Smooth muscle cell (in vitro differentiated cells): ENCODE measurements around the gene SUPT7L. TPM values are rescaled to one million over a fixed set of nuclear protein-coding genes. Genes with fewer than 3 reads are reported as not detected.

Experiments
- DNase-seq: peaks from one replicate; lab custom pipeline; 2025; ENCODE audit not compliant: unreplicated experiment; lab: John Stamatoyannopoulos, UW
- H2AFZ ChIP-seq: fragments of 200-600 bp; sonication (generic); 2 replicates; pipeline ENCODE4 v1.6.0; 2016; ENCODE audit warnings: antibody characterized with exemption, low read depth, mild to moderate bottlenecking
- H3F3A ChIP-seq: fragments of 200-600 bp; sonication (generic); 2 replicates; pipeline ENCODE4 v1.6.0; 2017; ENCODE audit warnings: antibody characterized with exemption, low read depth
- H3K27ac ChIP-seq: fragments of 200-600 bp; sonication (generic); 2 replicates; pipeline ENCODE4 v1.5.1; 2016; ENCODE audit warnings: low read depth, mild to moderate bottlenecking
- H3K27me3 ChIP-seq: fragments of 200-600 bp; sonication (generic); 2 replicates; pipeline ENCODE4 v1.6.1; 2016; ENCODE audit warnings: low read depth, mild to moderate bottlenecking
- H3K36me3 ChIP-seq: fragments of 200-600 bp; sonication (generic); 2 replicates; pipeline ENCODE4 v1.5.1; 2016; ENCODE audit warnings: low read depth
- H3K4me1 ChIP-seq: fragments of 200-600 bp; sonication (generic); 2 replicates; pipeline ENCODE4 v1.5.1; 2016; ENCODE audit warnings: low read depth
- H3K4me2 ChIP-seq: fragments of 200-600 bp; sonication (generic); 2 replicates; pipeline ENCODE4 v1.6.0; 2016; ENCODE audit warnings: mild to moderate bottlenecking
- H3K4me3 ChIP-seq: fragments of 200-600 bp; sonication (generic); 2 replicates; pipeline ENCODE4 v1.5.1; 2016; ENCODE audit warnings: mild to moderate bottlenecking
- H3K79me2 ChIP-seq: fragments of 200-600 bp; sonication (generic); 2 replicates; pipeline ENCODE4 v1.6.0; 2016; ENCODE audit warnings: low read depth, mild to moderate bottlenecking
- H3K9ac ChIP-seq: fragments of 200-600 bp; sonication (generic); 2 replicates; pipeline ENCODE4 v1.6.0; 2016; ENCODE audit warnings: low read depth
- H3K9me3 ChIP-seq: fragments of 200-600 bp; sonication (generic); replicated peaks from 2 replicates; pipeline ENCODE4 v1.5.1; 2016; ENCODE audit warnings: low read depth
- H4K20me1 ChIP-seq: fragments of 200-600 bp; sonication (generic); 2 replicates; pipeline ENCODE4 v1.6.0; 2016; ENCODE audit warnings: low read depth
- WGBS: methylation state at CpG from one replicate; pipeline ENCODE4 v1.1.7; 2016; ENCODE audit warnings: low lambda C conversion rate; 5-methylcytosine and 5-hydroxymethylcytosine counted together
- polyA plus RNA-seq: library from polyadenylated mRNA; unstranded; fragments of >200 nt; fragmentation: Nextera tagmentation; extraction: Ambion mirVana; gene quantifications from 2 replicates; pipeline ENCODE4 v1.2.1, GENCODE V29; 2016
- total RNA-seq: library from RNA; depleted of rRNA; stranded (reverse); fragments of >200 nt; gene quantifications from 2 replicates; pipeline ENCODE4 v1.2.3, GENCODE V29; 2014
- TF ChIP-seq, protein P1 (sequence below): fragments of 200-600 bp; sonication (generic); IDR thresholded peaks from 2 replicates; pipeline ENCODE4 v1.5.1; 2017; ENCODE audit warnings: borderline replicate concordance, mild to moderate bottlenecking, antibody characterized with exemption; ENCODE audit not compliant: insufficient read depth, poor library complexity, severe bottlenecking

SUPT7L gene
- total and polyA plus RNA-seq, 2 experiments from 2014 or later: 18.9 to 27.6 TPM

DNA sequence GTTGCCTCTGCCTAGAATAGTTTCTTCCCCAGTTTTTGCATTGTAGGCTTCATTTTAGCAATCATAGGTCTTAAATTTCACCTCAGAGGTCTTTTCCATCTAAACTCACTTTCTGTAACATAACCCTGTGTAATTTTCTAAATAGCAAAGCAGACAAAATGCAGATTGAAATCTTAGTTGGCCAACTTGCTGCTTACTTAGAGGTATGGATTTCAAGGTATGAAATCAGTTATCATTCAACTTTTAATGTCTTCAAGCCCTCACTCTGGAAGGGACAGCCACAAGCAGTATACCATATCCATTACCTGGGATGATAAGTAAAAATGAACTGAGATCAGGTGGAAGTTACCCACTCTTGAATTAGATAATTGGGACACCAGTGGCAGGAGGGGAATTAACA lies 38.5 kb downstream of the SUPT7L start:
- H3K79me2 ChIP-seq: peaks cover 7% of the 10 kb centered on the region
- no peaks in the 10 kb centered on the region for H4K20me1 ChIP-seq
- no peak overlapping the region for H3K9ac ChIP-seq
- no peak overlapping the region for H3K4me2 ChIP-seq
- peaks cover 3% of the 10 kb centered on the region for H3K36me3 ChIP-seq
- TF ChIP-seq, protein P1, sequence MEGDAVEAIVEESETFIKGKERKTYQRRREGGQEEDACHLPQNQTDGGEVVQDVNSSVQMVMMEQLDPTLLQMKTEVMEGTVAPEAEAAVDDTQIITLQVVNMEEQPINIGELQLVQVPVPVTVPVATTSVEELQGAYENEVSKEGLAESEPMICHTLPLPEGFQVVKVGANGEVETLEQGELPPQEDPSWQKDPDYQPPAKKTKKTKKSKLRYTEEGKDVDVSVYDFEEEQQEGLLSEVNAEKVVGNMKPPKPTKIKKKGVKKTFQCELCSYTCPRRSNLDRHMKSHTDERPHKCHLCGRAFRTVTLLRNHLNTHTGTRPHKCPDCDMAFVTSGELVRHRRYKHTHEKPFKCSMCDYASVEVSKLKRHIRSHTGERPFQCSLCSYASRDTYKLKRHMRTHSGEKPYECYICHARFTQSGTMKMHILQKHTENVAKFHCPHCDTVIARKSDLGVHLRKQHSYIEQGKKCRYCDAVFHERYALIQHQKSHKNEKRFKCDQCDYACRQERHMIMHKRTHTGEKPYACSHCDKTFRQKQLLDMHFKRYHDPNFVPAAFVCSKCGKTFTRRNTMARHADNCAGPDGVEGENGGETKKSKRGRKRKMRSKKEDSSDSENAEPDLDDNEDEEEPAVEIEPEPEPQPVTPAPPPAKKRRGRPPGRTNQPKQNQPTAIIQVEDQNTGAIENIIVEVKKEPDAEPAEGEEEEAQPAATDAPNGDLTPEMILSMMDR: no peak
- H3K4me3 ChIP-seq: no peak overlapping the region
- DNase-seq: no peak
- no peak overlapping the region for H3K27ac ChIP-seq
- peaks cover 22% of the 10 kb centered on the region for H3F3A ChIP-seq
- H3K9me3 ChIP-seq: no peaks in the 10 kb centered on the region
- no peaks in the 10 kb centered on the region for H3K27me3 ChIP-seq
- H3K4me1 ChIP-seq: peaks cover 7% of the 10 kb centered on the region
- no peak overlapping the region for H2AFZ ChIP-seq

DNA sequence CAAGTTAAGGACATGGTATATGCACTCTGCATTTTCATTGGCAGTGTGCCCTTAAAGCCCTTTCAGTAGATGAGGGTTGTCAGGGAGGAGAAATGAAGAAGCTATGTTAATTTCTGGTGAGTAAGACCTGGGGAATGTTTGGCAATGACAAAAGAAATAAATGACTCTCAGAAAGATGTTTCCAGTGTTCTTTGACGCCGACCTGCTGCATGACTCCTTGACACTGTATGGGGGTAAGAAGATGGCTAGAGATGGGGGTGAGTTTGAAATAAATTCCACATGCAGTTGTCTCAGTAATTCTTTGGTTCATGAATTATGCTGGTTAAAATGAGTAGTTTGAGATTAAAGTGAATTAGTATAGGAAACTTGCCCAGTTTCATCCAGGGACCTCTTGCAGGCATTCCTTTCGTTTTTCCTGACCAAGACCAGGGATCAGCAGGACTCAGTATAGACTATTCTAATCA lies 40.5 kb downstream of the SUPT7L start:
- no peak overlapping the region for H3K9ac ChIP-seq
- H3K27ac ChIP-seq: peak overlapping the region; percentile 15

DNA sequence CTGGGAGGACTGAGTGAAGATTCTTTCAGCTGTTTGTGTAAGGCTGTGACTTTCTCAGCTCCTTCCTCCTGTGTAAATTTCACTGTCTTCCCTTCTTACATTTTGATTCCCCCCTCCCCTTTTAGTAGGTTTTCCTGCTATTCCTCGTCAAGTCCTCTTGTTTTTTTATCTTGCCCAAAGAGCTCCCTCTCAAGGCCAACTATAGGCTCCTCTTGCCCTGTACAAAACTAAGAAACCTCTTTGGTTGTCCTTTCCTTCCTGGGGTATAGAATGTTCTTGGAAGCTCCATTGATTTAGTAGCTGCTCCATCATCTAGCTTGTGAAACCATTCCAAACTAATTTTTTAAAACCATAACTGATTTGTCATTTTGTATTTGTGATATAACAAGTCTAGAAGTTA lies 41.9 kb downstream of the SUPT7L start:
- peaks cover 18% of the 10 kb centered on the region for H3K36me3 ChIP-seq
- H3K4me3 ChIP-seq: no peak overlapping the region
- no peak overlapping the region for H3K9ac ChIP-seq
- no peaks in the 10 kb centered on the region for H3K9me3 ChIP-seq
- no peaks in the 10 kb centered on the region for H3K79me2 ChIP-seq
- H3K27ac ChIP-seq: no peak overlapping the region
- 84% methylated on average over 1 of the region's 1 CpG for WGBS
- H2AFZ ChIP-seq: no peak overlapping the region
- H3K27me3 ChIP-seq: no peaks in the 10 kb centered on the region
- no peaks in the 10 kb centered on the region for H3K4me1 ChIP-seq
- peaks cover 9% of the 10 kb centered on the region for H3F3A ChIP-seq
- DNase-seq: no peak
- H3K4me2 ChIP-seq: no peak overlapping the region
- TF ChIP-seq, protein P1: no peak
- no peaks in the 10 kb centered on the region for H4K20me1 ChIP-seq

More for the DNA sequence above, 40.5 kb downstream of the SUPT7L start:
- Histone ChIP-seq H3K4me3 (no peak overlapping the region), H4K20me1 (no peaks in the 10 kb centered on the region), H3K27me3 (no peaks in the 10 kb centered on the region), H3K36me3 (peaks cover 7% of the 10 kb centered on the region), H3K4me1 (peaks cover 7% of the 10 kb centered on the region), H2AFZ (no peak overlapping the region), H3F3A (peaks cover 22% of the 10 kb centered on the region), H3K79me2 (no peaks in the 10 kb centered on the region), H3K9me3 (no peaks in the 10 kb centered on the region), H3K4me2 (no peak overlapping the region)
- TF ChIP-seq, protein P1: no peak
- 73% methylated on average over 3 of the region's 3 CpGs for WGBS
- no peak for DNase-seq

DNA sequence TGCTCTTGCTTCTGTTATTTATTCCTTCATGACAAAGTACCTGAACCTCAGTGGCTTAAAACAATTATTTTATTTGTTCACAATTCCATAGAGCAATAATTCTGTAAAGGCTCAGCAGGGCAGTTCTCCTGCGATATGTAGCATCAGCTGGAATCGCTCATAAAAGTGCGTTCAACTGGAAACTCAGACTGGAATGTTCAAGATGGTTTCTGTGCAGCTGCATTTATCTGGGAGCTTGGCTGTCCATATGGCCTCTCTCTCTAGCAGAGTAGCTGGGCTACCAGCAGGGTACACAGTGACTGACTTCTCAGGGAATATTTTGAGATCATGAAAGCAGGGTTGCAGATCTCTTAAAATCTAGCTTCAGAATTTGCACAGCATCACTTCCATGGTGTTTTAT lies 48.1 kb downstream of the SUPT7L start:
- H3K27me3 ChIP-seq: no peaks in the 10 kb centered on the region
- TF ChIP-seq, protein P1: no peak
- peaks cover 9% of the 10 kb centered on the region for H3K79me2 ChIP-seq
- no peaks in the 10 kb centered on the region for H3K9me3 ChIP-seq
- no peak overlapping the region for H3K4me3 ChIP-seq
- no peaks in the 10 kb centered on the region for H3K4me1 ChIP-seq
- 97% methylated on average over 3 of the region's 3 CpGs for WGBS
- H3K9ac ChIP-seq: no peak overlapping the region
- no peak overlapping the region for H3K27ac ChIP-seq
- no peaks in the 10 kb centered on the region for H4K20me1 ChIP-seq
- peaks cover 29% of the 10 kb centered on the region for H3K36me3 ChIP-seq
- no peak overlapping the region for H2AFZ ChIP-seq
- H3K4me2 ChIP-seq: no peak overlapping the region
- H3F3A ChIP-seq: no peaks in the 10 kb centered on the region
- no peak for DNase-seq
